Muscle layer of duodenum (tissue), 2 donors: ENCODE data around the gene CHD5.

Experiments used
- H3K27ac ChIP-seq: one replicate; pipeline ENCODE4 v1.7.0; 2013; ENCODE audit warnings: mild to moderate bottlenecking, low read length
- H3K27me3 ChIP-seq: one replicate; pipeline ENCODE4 v1.7.0; 2013; ENCODE audit warnings: low read depth, mild to moderate bottlenecking, control low read depth, low read length
- H3K36me3 ChIP-seq, 2 donors: one replicate each; pipeline ENCODE4 v1.7.0; 2013; ENCODE audit warnings: low read length in 2 of 2, control low read depth in 1 of 2, mild to moderate bottlenecking in 1 of 2; ENCODE audit not compliant: insufficient read depth in 2 of 2, control insufficient read depth in 1 of 2
- H3K4me1 ChIP-seq, 2 donors: one replicate each; pipeline ENCODE4 v1.7.0; 2013; ENCODE audit warnings: low read length in 2 of 2, mild to moderate bottlenecking in 2 of 2, control low read depth in 1 of 2, moderate library complexity in 1 of 2; ENCODE audit not compliant: insufficient read depth in 2 of 2, control insufficient read depth in 1 of 2
- H3K4me3 ChIP-seq, 2 donors: one replicate each; pipeline ENCODE4 v1.7.0; 2013; ENCODE audit warnings: low read length in 2 of 2, low read depth in 1 of 2, mild to moderate bottlenecking in 1 of 2
- H3K9me3 ChIP-seq, 2 donors: one replicate each; pipeline ENCODE4 v1.7.0; 2013; ENCODE audit warnings: low read length in 2 of 2, control low read depth in 1 of 2, mild to moderate bottlenecking in 1 of 2; ENCODE audit not compliant: control insufficient read depth in 1 of 2
- donor health status: healthy.

Gene CHD5

DNA sequence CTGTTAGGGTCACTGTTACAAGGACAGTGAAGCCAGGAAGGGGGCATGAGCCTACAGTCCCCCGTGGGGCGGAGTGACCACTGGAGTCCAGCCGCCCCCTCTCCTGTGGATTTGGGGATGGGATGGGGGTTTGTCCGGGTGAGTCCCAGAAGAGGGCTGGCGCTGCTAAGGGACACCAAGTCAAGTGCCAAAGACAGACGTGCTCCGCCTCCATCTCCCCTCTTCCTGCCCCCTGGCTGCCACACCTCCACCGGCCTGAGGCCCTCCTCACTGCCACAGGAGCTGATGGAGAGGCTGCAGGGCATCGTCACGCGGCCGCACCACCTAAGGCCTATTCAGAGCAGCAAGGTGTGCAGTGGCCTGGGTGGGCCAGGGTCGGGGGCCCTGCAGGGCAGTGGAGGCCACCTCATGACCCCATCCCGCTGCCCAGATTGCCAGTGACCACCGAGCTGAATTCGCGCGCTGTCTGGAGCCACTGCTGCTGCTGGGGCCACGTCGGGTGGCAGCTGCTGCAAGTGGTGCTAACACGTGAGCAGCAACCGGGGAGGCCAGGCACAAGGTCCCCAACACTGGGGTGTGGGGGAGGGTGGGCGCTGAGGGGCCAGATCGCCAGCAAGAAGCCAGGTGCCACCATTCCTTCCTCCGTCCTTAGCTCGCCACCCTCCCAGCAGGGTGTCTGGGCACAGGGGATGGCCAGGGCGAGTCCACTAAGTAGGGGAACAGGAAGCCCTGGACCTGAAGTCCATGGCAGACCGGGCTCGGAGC is 30.7 kb upstream of the CHD5 start:
- Histone ChIP-seq H3K27me3 (peaks cover 6% of the 10 kb centered on the region), H3K27ac (no peak overlapping the region), H3K9me3 (no peaks in the 10 kb centered on the region), H3K4me3 (no peak overlapping the region), H3K4me1 (peaks cover 0 to 35% of the 10 kb centered on the region in 2 donors), H3K36me3 (peaks cover 0 to 14% of the 10 kb centered on the region in 2 donors)

DNA sequence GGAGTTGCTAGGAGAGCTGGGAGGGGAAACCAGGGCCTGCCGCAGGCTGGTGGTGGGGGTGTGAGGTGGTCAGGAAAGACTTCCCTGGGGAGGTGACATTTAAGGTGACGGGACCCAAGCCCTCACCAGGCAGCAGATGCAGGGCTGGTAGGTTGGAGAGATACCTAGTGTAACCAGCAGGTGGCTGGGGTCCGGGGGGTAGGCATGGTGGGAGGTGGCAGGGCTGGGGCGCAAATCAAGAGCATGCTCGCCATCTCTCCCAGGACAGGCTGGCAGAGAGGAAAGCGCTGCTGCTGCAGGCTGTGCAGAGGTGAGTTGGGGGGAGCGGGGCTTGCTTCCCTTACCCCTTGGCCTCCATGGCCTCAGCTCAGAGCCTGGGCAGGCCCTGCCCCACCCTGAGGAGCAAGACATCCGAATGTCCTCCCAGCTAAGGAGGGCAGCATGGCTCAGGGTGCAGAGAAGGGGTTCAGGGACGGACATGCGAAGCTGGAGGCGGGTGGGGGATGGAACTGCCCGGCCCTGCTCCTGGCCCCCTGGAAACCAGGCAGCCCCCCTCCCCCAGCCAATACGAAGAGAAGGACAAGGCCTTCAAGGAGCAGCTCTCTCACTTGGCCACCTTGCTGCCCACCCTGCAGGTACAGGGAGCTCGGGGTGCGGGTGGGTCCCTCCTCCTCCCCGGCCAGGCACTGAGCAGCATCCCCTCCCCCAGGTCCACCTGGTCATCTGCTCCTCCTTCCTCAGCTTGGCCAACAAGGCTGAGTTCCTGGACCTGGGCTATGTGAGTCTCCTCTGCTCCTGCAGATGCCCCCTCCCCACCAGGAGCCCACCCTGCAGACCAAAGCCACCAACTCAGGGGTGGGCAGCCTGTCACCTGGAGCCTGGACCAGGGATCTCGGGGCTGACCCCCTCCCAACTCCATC is 29.8 kb upstream of the CHD5 start:
- Histone ChIP-seq H3K4me1 (peaks cover 0 to 43% of the 10 kb centered on the region in 2 donors), H3K27ac (no peak overlapping the region), H3K36me3 (peaks cover 0 to 11% of the 10 kb centered on the region in 2 donors), H3K4me3 (peak overlapping the region in 1 of 2 donors; percentile 58), H3K9me3 (no peaks in the 10 kb centered on the region), H3K27me3 (peaks cover 6% of the 10 kb centered on the region)

DNA sequence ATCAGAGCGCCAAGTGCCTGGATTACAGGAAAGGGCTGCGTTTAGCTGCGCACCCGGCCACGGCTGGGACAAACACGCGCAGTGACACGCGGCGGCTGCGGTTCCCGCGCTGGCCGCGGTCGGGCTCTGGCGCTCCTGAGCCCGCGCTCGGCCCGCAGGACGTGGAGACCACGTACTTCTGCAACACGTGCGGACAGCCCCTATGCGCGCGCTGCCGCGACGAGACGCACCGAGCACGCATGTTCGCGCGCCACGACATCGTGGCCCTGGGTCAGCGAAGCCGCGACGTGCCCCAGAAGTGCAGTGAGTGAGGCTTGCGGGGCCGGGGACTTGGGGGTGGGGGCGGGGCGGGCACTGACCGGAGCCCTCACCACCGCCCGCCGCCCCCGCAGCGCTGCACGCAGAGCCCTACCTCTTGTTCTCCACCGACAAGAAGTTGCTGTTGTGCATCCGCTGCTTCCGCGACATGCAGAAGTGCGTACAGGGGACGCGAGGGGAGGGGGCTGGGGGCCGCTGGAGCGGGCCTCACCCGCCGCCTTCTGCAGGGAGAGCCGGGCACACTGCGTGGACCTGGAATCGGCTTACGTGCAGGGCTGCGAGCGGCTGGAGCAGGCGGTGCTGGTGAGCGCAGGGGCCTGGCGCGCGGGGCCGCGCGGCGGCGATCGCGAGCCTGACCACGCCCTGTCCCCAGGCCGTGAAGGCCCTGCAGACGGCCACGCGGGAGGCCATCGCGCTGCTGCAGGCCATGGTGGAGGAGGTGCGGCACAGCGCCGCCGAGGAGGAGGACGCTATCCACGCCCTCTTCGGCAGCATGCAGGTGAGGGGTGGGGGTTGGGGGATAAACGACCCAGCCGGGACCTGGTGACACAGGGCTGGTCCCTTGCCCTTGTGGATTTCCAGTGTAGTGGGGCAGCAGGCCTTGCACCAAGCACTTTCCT is 28.9 kb upstream of the CHD5 start:
- Histone ChIP-seq H3K4me3 (peak overlapping the region in 1 of 2 donors; percentile 58), H3K9me3 (no peaks in the 10 kb centered on the region), H3K36me3 (peaks cover 0 to 11% of the 10 kb centered on the region in 2 donors), H3K4me1 (peaks cover 0 to 48% of the 10 kb centered on the region in 2 donors), H3K27me3 (peaks cover 6% of the 10 kb centered on the region), H3K27ac (no peak overlapping the region)

DNA sequence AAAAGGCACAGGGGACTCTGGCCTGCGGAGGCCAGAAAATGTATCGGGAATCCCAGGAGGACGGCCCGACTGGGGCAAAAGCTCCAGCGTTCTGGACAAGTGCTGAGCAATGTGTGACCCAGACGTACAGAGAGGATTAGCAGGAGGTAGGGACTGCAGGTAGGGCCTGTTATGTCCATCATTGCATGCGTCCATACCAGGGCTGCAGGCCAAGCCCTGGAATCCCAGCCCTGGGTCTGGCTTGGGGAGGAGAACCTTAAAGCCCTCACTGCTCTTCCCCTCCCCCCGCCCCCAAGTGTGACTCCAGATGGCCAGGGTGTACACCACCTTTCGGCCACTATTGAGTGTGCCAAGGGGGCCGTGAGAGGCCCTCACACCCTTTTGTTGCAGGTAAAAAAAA is 27.8 kb upstream of the CHD5 start:
- Histone ChIP-seq H3K27ac (no peak overlapping the region), H3K27me3 (peaks cover 6% of the 10 kb centered on the region), H3K36me3 (peaks cover 0 to 9% of the 10 kb centered on the region in 2 donors), H3K4me3 (no peak overlapping the region), H3K4me1 (peaks cover 0 to 48% of the 10 kb centered on the region in 2 donors), H3K9me3 (no peaks in the 10 kb centered on the region)

DNA sequence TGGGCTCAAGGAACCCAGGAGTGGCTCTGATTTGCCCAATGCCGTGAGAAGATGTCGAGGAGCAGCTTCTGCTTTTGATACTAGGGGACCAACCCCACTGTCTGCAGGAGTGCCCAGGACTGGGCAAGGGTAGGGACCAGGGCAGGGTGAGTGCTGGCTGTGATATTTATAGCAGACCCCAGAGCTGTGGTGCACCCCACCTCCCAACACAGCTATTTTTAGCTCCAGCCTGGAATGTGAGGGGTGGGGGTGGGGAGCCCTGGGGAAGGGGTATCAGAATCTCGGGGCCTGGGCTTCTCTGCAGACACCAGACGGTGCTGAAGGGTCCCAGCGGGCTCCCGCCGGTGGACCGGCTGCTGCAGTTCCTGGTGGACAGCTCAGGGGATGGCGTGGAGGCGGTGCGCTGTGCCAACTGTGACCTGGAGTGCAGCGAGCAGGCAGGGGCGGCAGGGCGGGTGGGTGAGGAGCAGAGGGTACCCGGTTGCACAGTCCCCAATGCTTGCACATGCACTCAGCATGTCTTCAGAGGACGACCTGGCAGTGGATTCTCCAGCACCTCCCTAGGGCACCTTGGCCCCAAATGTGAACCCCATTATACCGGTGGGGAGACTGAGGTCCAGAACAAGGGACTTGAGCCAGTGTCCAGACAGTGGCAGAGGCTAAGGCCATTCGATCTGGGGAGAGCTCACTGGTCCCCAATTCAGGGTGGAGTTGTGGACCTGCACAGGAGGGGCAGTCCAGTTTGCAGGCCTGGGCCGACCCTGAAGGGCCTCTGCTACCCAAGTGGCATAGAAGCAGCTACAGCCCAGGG is 27.2 kb upstream of the CHD5 start:
- Histone ChIP-seq H3K4me3 (peak overlapping the region in 1 of 2 donors; percentile 76), H3K36me3 (peaks cover 0 to 6% of the 10 kb centered on the region in 2 donors), H3K4me1 (peaks cover 0 to 48% of the 10 kb centered on the region in 2 donors), H3K9me3 (no peaks in the 10 kb centered on the region), H3K27me3 (peaks cover 6% of the 10 kb centered on the region), H3K27ac (no peak overlapping the region)

DNA sequence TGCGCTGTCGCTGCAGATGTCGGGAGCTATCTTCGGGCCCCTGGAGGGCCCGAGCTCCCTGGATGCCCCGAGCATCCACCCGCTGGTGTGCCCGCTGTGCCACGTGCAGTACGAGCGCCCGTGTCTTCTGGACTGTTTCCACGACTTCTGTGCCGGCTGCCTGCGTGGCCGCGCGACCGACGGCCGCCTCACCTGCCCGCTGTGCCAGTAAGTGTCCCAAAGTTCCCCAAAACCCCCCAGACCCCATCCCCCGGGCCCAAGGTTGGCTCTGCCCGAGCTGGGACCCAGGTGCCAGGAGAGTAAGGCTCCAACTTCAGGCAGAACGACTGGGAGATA is 26.4 kb upstream of the CHD5 start:
- Histone ChIP-seq H3K27me3 (peaks cover 6% of the 10 kb centered on the region), H3K36me3 (no peaks in the 10 kb centered on the region), H3K4me1 (peaks cover 0 to 48% of the 10 kb centered on the region in 2 donors), H3K27ac (no peak overlapping the region), H3K4me3 (peak overlapping the region in 1 of 2 donors; percentile 76), H3K9me3 (no peaks in the 10 kb centered on the region)

DNA sequence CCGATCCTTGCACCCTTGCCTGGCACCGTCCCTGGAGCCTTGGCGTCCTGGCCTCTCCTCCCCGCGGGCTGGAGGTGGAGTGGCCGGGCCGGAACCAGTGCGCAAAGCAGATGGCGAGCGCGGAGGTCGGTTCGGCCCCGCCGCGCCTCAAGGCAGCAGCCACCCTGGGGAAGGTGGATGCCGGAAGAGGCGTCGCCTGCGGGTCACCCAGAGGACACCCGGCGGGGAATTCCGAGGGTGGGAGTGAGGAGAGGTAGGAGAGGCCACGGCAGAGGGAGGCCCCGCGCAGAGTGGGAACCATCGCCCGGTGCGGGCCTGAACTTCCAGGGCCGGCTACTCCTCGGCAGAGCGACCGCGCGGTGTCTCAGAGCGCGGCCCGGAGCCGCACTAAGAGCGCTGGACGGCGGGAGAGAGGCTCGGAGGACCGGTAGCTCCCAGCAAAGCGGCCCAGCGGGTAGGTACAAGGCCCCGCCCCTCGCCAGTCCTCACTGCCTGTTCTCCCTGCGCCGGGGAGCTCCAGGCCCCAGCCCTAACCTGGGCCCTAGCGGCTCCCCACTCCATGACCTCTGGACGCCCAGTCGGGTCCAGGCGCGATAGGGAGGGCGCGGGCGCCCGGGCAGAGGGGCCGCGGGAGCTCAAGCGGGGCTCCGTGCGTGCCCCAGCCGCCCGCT is 25.9 kb upstream of the CHD5 start, which contains the start of gene RNF207:
RNF207 (plus strand) TSS at position 271 of the 671 bp plus-strand sequence. CDS start 417 bp downstream, outside the sequence.
- Histone ChIP-seq H3K4me1 (peaks cover 0 to 48% of the 10 kb centered on the region in 2 donors), H3K27me3 (peaks cover 6% of the 10 kb centered on the region), H3K27ac (no peak within 1 kb of the TSS), H3K9me3 (no peaks in the 10 kb centered on the region), H3K4me3 (peak within 1 kb of the TSS; percentile 49 to 76), H3K36me3 (no peaks in the 10 kb centered on the region)

DNA sequence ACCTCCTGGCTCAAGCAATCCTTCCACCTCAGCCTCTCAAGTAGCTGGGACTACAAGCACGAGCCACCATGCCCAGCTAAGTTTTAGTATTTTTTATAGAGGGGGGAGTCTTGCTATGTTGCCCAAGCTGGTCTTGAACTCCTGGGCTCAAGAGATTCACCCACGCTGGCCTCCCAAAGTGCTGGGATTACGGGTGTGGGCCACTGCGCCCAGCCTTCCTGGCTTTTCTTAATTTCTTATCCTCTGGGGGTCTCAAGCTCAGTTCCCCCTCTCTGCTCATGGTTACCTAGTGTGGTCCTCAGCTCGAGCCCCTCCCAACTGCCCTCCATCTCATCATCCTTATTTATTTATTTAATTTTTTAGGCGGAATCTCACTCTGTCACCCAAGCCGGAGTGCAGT is 22.1 kb upstream of the CHD5 start:
- H3K27ac ChIP-seq, result no peak overlapping the region
- peaks cover under 1 to 3% of the 10 kb centered on the region in 2 donors for H3K36me3 ChIP-seq
- peaks cover 6% of the 10 kb centered on the region for H3K27me3 ChIP-seq
- H3K4me3 ChIP-seq, result no peak overlapping the region
- peaks cover 9 to 46% of the 10 kb centered on the region in 2 donors for H3K4me1 ChIP-seq
- no peaks in the 10 kb centered on the region for H3K9me3 ChIP-seq

DNA sequence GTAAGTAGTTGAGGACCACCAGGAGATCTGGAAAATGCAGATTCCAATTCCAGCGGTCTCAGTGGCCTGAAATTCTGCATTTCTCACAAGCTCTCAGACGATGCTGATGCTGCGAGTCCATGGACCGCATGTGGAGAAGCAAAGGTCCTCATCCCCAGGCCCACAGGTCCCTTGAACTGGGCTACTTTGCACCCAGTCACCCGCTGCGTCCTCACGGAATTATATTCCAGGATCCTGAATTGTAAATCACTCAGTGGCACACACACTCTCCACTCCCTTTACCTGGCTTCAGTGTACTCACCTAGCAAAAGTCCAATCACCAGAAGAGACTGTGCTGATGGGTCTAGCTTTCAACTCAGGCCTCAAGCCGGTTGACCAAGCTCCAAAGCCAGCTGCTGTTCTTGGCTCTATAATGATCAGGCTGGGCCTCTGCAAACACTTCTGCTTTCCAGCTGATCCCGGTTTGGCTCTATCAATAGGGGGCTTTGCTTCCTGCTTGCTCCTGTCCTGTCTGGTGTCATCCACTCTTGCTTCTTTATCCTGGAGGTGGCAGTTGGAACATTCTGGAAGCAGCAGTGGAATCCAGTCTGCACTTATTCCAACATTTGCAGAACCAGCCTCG is 20.2 kb upstream of the CHD5 start:
- Histone ChIP-seq H3K27ac (peak overlapping the region; percentile 89), H3K4me1 (peaks cover 9 to 28% of the 10 kb centered on the region in 2 donors), H3K36me3 (peaks cover 12% of the 10 kb centered on the region in 2 donors), H3K4me3 (peak overlapping the region; percentile 96), H3K27me3 (no peaks in the 10 kb centered on the region), H3K9me3 (no peaks in the 10 kb centered on the region)
